CD4-positive, alpha-beta T cell treated with Interleukin-17A for 4 hours (primary cell): ENCODE measurements around the gene TADA2B.
A peak's percentile ranks its signal among the peaks of the same experiment; 100 is the strongest.

Experiments used
- DNase-seq: peaks from one replicate; pipeline ENCODE4 v3.0.0-alpha.2; 2020; ENCODE audit warnings: mixed read lengths

The TADA2B gene, protein sequence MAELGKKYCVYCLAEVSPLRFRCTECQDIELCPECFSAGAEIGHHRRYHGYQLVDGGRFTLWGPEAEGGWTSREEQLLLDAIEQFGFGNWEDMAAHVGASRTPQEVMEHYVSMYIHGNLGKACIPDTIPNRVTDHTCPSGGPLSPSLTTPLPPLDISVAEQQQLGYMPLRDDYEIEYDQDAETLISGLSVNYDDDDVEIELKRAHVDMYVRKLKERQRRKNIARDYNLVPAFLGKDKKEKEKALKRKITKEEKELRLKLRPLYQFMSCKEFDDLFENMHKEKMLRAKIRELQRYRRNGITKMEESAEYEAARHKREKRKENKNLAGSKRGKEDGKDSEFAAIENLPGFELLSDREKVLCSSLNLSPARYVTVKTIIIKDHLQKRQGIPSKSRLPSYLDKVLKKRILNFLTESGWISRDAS

DNA sequence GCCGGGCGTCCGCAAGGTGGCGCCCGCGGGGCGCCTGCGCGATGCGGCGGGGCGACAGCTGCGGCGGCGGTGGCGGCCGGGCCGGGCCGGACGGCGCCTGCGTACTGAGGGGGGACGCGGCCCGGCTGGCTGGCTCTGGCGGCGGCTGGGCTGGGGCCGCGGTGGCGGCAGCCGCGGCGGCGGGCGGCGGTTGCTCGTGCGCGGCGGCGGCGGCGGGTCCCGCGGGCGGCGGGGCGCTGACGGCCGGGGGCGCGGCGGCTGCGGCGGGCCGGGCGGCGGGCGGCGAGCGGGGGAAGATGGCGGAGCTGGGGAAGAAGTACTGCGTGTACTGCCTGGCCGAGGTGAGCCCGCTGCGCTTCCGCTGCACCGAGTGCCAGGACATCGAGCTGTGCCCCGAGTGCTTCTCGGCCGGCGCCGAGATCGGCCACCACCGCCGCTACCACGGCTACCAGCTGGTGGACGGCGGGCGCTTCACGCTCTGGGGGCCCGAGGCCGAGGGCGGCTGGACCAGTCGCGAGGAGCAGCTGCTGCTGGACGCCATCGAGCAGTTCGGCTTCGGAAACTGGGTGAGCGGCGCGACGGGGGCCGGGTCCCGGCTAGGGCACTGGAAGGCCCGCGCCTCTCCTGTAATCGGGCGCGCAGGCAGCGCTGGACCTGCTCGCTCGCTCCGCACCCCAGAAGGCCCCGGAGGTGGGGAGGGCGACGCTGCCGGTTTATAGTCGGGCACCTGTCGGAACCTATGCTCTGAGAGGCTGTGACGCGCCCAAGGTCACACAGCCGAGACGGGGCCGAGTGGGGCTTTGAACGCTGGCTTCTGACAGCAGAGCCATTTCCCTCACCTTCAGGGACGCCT lies at the start of gene TADA2B:
TADA2B (plus strand) TSS at position 89 of the 853 bp plus-strand sequence; CDS start at position 297, 208 bp downstream.
- peak; percentile 67 for DNase-seq

DNA sequence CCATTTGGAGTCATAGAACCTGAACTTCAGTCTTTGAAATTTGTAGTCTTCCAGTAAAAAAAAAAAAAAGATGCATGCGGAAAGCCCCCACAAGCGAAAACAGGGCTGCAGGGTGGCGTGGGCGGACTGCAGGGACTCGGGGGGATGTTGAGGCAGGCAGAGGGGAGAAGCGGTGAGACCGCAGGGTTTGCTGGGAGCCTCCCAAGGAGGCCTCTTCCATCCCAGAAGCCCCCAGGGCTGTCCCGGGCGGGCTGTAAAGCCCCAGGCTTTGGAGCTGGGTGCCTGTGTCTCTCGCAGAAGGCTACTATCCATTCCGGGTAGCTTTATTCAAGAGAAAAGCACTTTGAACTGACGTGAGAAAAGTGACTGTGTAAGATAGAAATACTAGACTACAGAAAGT lies 46.7 kb upstream of the TADA2B start:
- no peak for DNase-seq

DNA sequence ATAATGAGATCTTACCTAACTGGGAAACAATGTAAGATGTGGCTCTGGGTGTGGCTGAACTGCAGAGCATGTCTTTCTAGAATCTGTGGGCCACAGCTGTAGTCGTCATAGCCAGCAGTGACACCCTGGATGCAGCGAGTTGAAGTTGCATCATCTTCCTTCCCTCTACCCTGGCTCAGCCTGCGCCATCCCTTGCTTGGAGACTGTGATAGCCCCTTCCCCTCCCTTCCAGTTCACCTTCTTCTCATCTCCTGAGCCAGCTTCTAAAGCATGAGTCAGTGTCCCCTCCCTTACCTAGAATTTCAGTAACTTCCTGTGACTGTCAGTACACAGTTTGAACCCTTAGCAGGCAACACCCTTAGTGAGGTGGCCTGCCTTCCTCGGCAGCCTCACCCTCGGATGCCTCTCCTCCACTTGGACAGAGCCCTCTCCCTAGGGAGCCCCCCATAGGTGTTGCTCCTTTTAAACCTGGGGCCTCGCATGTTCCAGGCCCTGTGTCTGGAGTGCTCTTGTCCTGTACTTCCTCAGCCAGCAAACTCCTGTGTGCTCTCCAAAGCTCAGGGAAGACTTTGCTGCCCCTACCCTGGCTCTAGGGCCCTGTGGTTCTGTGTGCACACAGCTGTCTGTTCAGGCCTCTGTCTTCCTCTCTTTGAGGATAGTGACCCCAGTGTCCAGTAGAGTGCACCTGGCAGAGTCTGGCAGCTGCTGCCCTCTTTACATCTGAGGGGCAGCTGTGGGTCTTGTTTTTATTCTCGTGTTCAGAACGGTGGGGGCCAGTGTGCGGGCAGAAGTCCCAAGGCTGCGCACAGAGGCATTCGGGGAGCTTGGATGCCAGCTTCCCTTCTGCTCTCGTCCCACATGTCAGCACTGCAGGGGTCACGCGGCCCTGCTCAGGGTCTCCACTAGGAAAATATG lies 43.7 kb upstream of the TADA2B start:
- peak; percentile 39 for DNase-seq

DNA sequence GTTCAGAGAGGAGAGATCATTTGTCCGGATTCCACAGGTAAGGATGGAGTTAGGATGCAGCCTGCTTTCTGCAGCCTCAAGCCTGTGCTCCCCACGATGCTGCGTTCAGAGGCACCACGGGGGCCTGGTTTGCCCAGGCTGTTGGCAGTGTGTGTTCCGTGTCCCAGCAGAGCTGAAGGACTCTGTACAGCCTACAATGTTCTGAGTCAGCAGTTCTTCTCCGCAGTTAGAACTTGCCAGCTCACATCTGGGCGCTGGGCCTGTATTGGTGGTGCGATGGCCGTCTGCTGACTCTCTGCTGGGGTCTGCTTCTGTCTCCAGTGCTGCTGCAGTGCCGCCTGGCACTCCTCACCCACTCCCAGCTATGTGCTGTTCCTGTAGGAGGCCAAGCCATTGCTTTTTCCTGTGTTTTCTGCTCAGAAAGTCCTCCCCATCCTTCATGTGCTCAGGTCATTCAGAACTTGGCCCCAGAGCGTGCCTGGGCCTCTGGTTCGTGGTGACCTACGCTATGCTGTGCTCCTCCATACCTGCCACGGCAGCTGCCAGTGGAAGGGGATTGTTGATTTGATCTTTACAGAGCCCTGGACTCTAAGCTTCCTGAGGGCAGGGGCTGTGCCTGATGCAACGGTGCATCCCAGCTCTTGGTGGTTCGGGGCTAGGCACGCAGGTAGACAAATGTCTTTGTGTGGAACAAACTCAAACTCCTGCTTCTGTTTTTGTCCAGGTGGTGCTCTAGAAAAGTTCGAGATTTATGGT lies 42.6 kb upstream of the TADA2B start:
- no peak for DNase-seq

DNA sequence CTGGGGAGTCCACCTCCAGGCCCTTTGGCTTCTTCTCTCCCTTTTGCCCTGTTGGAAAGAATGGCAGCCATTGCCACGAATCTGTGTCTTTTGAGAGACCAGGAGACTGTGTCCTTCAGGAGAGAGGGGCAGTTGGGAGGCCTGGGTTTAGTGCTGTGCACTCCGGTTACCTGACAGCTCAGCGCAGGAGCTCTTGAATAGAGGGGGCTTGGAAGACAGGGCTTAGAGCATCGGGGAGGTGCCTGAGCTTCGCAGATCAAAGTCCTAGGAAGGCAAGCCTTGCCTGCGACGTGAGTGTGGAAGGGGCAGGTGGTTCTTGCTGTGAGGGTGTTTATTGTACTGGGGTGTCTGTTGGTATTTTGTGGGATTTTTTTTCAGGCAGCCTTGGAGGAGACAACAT lies 41.9 kb upstream of the TADA2B start:
- no peak for DNase-seq

DNA sequence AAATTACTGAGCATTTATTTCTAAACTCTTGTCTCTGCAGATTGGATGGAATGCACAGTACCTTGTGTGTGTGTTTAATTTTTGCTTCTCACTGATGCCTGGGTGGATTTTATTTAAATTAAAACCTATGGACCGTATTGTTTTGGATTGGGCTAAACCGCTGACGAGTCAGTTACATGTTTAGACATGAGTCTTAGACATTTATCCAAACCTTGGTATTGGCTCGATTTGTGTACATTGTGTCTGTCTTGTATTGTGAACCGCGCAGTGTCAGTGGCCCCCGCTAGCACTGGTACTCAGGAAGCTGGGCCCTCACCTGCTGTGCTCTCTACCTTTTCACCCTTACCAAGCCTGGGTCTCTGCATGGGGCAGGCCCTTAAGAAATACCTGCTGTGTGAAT lies 40.8 kb upstream of the TADA2B start:
- no peak for DNase-seq

DNA sequence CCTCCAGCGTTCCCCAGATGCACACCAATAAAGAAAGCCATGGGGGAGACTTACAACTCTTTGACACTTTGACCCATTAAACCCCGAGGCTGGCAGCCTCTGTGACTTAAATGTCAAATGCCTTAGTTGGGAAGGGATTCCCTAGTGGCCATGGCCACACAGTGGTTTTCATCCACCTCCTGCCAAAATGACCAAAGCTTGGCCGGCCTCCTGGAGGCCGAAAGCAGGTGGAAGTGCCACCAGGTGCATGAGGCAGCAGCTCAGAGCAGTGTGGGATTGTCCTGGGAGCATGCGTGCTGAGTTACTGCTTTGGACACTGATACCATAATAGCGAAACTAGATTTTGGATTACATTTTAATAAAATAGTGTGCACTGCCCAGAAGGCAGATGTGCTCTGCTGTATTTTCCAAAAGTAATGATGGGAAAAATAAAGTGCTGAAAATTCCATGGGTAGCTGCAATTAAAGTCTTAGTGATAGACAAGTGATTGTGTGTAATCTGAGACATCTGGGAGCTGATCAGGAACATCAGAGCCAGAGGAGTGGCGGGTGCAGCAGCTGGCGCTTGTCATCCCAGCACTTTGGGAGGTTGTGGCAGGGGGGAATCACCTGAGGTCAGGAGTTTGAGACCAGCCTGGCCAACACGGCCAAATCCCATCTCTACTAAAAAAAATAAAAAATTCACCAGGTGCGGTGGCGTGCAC lies 39.8 kb upstream of the TADA2B start:
- no peak for DNase-seq

DNA sequence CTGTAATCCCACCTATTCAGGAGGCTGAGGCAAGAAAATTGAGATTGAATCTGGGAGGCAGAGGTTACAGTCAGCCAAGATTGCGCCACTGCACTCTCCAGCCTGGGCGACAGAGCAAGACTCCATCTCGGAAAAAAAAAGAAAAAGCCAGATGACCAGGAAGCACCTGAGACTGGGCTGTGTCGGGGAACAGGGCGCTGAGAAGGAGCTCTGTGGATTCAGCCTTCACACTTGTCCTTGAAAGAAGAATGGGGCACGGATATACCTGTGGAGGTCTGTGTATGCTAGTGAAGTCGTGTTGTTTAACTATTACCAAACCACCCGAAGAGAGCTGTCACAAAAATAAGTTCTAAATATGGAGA lies 39.3 kb upstream of the TADA2B start:
- DNase-seq = no peak

DNA sequence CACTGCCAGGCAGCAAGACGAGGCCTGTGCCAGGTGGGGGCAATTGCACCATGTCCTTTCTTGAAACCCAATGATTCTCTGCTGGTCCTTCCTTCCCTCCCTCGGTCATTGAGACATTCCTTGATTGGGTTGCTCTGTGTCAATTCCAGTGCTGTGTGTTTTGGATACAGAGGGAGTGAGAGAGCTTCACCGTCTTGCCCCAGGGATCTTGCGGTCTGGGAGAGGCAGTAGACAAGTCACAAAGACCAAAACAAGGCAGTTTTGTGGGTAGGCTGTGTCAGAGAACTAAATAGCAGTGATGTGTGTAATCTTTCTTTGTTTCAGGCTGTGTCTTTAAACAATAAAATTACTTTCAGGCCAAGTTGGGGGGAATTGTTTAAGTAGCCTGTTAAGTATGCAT lies 38.8 kb upstream of the TADA2B start:
- DNase-seq = no peak

DNA sequence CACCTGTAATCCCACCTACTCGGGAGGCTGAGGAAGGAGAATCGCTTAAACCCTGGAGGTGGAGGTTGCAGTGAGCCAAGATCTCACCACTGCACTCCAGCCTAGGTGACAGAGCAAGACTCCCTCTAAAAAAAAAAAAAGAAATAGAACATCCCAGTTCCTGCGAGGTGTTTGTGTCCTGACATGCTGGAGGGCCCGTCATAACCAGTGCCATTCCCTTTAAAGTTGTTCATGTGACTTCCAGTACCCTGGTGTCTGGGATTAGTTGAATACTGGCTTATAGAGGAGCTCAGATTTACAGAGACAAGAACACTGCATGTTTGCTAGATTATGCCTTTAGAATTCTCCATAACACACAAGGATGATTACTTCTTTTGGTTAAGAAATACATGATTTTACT lies 37.6 kb upstream of the TADA2B start:
- DNase-seq = no peak

DNA sequence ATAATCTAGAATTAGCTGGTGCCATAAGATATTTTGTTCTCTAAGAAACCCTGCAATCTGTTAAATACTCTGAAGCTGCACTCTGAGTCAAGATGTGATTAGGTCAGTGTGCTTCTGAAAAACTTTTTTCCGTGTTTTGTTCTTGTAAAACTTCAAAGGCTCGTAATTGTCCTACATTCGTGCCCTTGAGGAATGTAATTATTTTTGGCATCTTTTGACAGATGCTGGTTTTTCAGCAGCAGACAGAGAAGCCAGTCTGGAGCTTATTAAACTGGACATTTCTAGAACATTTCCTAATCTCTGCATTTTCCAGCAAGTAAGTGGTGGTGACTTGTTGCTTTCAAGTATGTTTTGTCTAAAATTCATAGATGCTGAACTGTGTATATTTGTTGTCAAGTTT lies 36.8 kb upstream of the TADA2B start:
- no peak for DNase-seq

DNA sequence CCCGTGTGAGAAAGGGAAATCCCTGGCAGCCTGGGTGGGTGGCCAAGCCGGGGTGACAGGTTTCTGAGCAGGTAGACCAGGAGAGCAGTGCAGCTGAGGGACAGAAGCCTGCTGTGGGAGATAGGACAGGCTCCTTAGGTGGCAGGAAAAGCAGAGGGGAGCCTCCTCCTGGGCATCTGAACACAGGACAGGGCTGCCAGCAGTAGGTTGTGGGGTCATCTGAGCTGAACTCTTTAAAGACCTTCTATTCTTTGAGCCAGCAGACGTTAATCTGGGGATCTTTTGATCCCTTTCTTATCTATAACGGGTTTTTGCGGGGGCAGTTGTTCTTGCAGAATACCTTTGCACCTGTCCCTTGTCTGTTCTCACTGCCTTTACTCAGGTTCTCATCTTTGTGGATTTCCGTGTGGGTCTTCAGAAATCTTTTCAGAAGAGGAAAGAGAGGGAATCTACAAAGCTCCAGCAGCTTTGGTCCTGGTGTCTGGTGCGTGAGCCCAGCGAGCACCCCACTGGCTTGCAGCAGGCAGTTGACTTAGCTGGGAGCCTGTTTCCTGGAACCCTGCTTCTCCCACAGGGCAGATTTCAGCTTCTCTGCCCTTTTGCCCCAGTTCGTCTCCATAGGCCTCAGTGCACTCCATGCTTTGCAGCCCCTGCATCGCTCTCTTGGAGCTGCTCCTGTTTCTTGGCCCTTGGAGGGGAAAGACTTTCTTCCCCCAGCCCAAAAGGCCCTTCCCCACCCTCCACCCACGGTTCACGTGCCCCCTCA lies 35.8 kb upstream of the TADA2B start:
- no peak for DNase-seq

DNA sequence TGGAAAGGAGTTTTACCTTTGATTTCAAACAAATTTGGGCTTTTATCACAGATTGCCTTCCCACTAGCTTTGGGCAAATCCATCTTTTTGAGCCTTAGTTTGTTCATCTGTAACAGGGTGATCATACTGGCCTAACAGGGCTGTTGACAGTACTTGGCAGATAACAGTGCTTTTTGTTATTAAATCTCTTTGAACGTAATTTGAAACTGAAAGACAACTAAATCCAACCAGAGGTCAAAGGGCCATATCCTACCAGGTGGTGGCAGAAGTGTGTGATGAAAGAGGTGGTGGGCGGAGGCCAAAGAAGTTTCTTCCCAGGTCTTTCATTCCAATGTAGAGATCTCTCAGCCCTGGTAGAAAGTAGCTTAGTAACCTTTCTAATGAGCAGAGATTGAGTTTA lies 35.2 kb upstream of the TADA2B start:
- no peak for DNase-seq

DNA sequence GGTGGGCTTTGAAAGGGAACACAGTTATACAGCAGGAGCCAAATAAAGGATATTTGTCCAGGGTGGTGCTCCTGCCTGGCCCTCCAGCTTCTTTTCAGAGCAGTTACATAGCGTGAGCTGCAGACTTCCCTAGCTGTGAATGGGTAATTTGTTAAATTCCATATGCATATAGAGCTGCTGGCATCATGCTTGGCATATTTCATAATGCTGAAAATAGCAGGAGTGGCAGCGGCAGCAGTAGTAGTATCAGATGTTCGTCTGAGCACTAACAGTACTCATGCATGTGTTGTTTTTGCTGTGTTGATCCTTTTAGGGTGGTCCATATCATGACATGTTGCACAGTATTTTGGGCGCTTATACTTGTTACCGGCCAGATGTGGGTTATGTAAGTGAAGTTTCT lies 33.6 kb upstream of the TADA2B start:
- no peak for DNase-seq

DNA sequence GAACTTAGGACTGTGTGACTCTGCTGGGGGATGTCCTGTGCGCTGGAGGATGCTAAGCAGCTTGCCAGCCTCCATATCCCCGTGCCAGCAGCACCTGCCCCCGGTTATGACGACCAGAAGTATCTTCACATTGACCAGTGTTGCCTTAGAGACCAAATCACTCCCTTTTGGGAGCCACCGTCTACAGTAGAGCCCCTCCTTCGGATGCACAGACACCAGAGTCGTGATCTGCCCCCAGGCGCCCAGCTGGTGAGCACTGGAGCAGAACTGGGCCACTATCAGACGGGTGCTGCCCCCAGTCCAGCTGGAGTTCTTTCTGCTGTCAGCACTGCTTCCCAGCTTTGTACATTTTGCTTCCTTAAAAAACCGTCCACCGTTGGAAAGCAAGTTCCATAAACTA lies 30.0 kb upstream of the TADA2B start:
- no peak for DNase-seq

DNA sequence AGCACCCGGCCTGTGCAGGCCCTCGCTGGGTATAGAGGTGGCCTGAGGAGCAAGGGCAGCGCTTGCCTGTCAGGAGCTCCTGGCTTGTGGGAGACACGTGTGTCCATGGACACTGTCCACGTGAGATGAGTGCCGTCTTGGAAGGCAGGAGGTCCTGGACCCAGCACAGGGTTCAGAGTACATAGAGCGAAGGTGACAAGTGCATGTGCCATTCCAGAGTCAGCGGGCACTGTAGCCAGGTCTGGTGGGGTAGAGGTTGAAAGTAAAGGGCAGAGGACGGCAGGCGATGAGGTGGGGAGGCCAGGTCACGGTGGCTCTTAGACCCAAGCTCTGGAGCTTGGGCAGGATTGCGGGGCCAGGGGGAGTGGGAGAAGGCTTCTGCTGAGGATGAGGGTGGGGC lies 28.4 kb upstream of the TADA2B start:
- no peak for DNase-seq

DNA sequence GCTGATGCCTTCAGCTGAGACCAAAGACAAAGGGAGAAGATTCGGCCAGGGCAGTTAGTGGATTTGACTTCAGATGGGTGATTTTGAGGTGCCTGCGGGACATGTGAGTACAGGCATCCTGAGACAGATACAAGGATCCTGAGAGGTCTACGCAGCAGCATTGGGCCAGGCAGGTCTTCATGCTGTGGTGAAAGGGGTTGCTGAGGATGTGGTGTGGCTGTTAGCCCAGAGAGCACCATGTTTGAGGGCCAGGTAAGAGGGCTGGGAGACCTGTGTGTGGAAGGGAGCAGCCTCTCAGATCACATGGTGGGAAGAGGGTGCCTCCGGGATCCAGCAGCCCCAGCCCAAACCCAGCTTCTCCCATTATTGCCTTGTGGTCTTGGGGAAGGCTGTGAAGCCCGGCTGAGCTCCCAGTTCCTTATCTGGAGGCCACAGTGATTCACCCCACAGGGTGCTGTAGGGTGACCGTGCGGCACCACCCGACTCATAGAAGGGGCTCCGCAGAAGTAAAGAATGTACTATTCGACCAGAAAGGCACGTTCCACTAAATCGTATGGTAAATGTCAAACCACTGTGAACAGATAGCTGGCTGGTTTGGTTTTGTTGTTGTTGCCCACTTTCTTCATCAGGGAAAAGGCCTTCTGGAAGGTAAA lies 27.7 kb upstream of the TADA2B start:
- no peak for DNase-seq

DNA sequence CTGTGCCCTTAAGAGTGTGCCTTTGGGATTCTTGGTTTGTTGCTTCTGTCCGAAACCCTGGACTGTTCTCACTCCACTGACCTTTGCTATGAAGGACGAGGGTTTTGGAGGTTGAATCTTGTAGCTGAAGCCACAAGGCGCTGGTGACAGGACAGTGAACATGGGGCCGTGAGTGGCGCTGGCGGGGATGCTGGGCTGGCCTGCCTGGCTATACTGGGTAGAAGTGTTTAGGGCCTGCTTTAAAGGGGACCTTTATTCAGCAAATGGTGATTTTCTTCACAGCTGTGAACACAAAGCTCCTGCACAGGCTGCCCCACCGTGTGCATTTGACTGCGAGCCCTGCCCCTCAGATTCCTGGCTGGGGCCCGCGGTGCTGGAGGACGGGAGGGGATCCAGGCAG lies 27.1 kb upstream of the TADA2B start:
- DNase-seq = no peak

DNA sequence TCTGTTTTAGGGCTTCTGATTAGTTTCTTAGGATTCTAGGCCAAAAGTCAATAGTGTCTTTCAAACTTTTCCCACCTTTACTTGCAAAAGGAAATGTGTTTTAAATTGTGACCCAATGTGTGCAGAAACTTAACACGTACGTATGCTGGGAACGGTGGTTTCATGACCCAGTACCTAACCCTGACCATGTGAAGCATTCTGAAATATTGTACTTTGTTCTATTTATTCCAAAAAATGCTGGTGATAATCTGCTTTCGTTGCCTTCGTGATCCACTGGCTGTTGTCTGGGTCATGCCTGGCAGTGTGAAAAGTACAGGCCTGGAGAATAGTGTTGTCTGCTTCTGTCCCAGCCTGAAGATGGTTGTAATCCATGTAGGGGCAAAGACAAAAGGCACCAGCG lies 26.7 kb upstream of the TADA2B start:
- DNase-seq = no peak

DNA sequence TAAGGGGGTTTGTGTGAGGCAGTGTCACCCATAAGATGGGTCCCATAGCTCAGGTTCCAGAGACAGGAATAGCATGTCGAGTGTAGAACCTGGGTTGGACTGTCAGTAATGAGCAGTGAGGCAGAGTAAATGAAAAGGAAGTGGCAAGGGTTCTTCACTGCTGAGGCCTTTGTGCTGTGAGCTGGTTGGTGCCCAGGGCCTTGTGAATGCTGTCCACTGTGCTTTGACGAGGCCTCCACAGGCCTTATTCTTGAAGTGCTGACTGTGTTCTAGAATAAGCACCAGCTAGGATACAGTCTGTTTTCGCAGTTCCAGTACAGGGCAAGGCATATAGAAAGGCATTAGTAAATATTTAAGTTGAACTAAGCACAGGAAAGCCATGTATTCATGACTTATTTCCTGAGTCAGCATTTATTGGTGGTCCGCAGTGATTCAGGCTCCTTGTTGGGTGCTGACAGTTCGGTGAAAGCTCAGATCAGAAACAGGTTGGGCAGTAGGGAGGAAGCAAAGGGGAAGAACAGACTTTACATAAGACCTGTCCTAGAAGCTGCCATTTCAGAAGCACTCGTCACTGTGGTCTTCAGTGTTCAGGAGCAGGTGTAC lies 25.6 kb upstream of the TADA2B start:
- DNase-seq = no peak
